HG03025 (cell line): ENCODE results near the gene BICDL2.
"Not testable (repeated sequence)": the region's sequence is repeated elsewhere in the genome, so short reads cannot be mapped to it uniquely, and the experiment has no call there.

Source experiments
- ATAC-seq: cut with Tn5 transposase; IDR thresholded peaks from one replicate; pipeline ENCODE4 v1.9.1; 2021; ENCODE audit warnings: mild to moderate bottlenecking, moderate library complexity; ENCODE audit not compliant: unreplicated experiment, low FRiP score

The BICDL2 gene

GRCh38 chr16:3065742-3066439 lies 29.1 kb upstream of the BICDL2 start:
- no peak for ATAC-seq

- ATAC-seq = no peak
These were observed 28.5 kb upstream of the BICDL2 start, which contains the start of gene IL32 for GRCh38 chr16:3065069-3065741. TSS of gene IL32 (plus strand) at chr16:3065640. CDS start at chr16:3065812, 172 bp downstream.

GRCh38 chr16:3063625-3064386 lies 27.1 kb upstream of the BICDL2 start:
- ATAC-seq = no peak

- ATAC-seq = no peak
These were observed 25.8 kb upstream of the BICDL2 start for GRCh38 chr16:3062553-3062952.

GRCh38 chr16:3060339-3061127 lies 23.8 kb upstream of the BICDL2 start:
- ATAC-seq = no peak

GRCh38 chr16:3059723-3060242 lies 23.0 kb upstream of the BICDL2 start:
- peak; percentile 28 for ATAC-seq

- ATAC-seq = peak; percentile 59
These were observed 22.4 kb upstream of the BICDL2 start for GRCh38 chr16:3059041-3059722.

- no peak for ATAC-seq
These were observed 21.6 kb upstream of the BICDL2 start for GRCh38 chr16:3058139-3059030.

DNA sequence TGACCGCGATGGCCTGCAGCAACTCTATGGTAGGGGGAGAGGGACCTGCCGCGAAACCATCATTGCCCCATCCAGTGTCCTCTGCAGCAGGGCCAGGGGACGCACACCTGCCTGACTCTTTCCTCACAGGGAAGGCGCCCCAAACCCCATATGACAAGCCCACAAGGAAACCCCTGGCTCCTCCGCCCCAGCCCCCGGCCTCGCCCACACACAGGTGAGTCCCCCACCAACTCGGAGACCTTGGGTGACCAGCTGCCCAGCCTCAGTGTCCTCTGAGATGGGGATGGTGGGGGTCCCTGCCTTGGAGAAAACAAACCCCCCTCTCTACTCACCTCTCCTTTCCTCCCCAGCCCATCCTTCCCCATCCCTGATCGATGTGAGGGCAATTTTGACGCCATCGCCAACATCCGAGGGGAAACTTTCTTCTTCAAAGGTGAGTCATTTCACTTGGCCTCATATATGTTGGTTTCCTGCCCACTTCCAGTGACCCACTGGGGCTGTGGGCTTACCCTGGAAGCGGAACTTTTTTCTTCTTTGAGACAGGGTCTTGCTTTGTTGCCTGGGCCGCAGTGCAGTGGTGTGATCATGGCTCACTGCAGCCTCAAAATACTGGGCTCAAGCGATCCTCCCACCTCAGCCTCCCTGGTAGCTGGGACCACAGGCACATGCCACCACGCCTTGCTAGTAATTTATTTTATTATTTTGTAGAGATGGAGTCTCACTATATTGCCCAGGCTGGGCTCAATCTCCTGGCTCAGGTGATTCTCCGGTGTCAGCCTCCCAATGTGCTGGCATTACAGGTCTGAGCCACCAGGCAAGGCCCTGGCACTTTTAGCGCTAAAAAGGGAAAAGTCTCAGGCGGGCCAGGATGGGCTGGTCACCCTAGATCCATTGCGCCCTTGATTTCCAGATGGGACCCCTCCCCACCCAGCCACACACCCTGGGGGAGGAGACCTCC lies 20.7 kb upstream of the BICDL2 start:
- no peak for ATAC-seq

DNA sequence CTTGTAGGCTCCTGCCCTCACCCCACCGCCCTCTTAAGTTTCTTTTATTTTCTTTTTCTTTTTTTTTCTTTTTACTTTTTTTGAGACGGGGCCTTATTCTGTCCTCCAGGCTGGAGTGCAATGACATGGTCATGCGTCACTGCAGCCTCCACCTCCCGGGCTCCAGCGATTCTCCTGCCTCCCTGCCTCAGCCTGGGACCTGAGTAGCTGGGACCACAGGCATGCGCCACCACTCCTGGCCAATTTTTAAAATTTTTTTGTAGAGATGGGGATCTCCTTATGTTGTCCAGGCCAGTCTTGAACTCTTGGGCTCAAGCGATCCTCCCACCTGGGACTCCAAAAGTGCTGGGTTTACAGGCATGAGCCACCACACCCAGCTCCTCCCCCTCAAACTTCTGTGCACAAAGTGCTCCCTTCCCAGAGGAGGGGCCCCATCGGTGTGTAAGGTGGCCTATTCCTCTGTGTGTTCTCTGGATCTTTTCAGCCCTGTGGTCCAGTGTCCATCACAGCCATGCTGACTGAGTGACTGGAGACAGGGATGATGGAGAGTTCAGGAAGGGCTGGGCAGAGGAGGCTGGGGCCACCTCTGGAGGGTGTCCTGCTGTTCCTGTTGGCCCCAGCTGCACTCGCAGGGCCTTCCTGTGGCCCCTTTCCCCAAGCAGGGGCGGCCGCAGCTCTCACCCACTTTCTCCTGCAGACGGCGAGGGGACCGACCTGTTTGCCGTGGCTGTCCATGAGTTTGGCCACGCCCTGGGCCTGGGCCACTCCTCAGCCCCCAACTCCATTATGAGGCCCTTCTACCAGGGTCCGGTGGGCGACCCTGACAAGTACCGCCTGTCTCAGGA lies 19.8 kb upstream of the BICDL2 start:
- no peak for ATAC-seq

GRCh38 chr16:3055734-3056115 lies 19.0 kb upstream of the BICDL2 start:
- not testable (repeated sequence) for ATAC-seq

GRCh38 chr16:3054965-3055733 lies 18.4 kb upstream of the BICDL2 start:
- ATAC-seq = no peak

DNA sequence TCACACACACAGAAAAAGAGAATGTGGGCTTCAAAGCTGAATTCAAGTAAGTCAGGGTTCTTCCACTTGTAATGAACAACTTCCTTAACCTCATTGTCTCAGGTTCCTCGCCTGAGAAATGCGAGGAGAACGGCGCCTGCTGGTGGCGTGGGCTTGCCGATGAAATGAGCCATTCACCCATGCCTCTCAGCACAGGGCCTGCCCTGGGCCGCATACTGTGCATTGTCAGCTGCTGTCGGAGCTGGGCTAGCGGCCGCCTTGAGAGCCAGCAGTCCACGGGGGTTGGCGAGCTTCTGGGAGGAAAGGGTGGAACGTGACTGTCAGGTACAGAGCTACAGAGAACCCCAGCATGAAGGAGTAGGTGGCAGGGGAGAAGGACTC lies 16.6 kb upstream of the BICDL2 start:
- ATAC-seq = not testable (repeated sequence)

- ATAC-seq = not testable (repeated sequence)
These were observed 16.0 kb upstream of the BICDL2 start for GRCh38 chr16:3052571-3053329.

- no peak for ATAC-seq
These were observed 14.8 kb upstream of the BICDL2 start for GRCh38 chr16:3051494-3051893.
